DMS153 treated with DMSO at 0.1 percent for 48 hours (cell line): ENCODE measurements around the gene LYPD1.
"Not testable (repeated sequence)": the region's sequence is repeated elsewhere in the genome, so short reads cannot be mapped to it uniquely, and the experiment has no call there.

Experiments
- DNase-seq: peaks from one replicate; lab custom pipeline; 2025; ENCODE audit not compliant: unreplicated experiment; lab: John Stamatoyannopoulos, UW

The LYPD1 gene

GRCh38 chr2:132669908-132670495, at the start of gene LYPD1:
LYPD1 (minus strand) TSS chr2:132670205; CDS start chr2:132669932, 273 bp downstream.
- DNase-seq, result no peak

GRCh38 chr2:132719480-132719879, 49.5 kb upstream of the LYPD1 start:
- no peak for DNase-seq

GRCh38 chr2:132716954-132717353, 46.9 kb upstream of the LYPD1 start:
- DNase-seq, result no peak

- no peak for DNase-seq
These were observed 45.7 kb upstream of the LYPD1 start for GRCh38 chr2:132715386-132716351.

- DNase-seq, result no peak
These were observed 33.4 kb upstream of the LYPD1 start for GRCh38 chr2:132703396-132703795.

- DNase-seq, result no peak
These were observed 31.8 kb upstream of the LYPD1 start for GRCh38 chr2:132701810-132702209.

- DNase-seq, result not testable (repeated sequence)
These were observed 29.8 kb upstream of the LYPD1 start for GRCh38 chr2:132699802-132700201.

GRCh38 chr2:132698347-132698746, 28.3 kb upstream of the LYPD1 start:
- not testable (repeated sequence) for DNase-seq

- DNase-seq, result no peak
These were observed 27.7 kb upstream of the LYPD1 start for GRCh38 chr2:132697556-132698205.

GRCh38 chr2:132692816-132693215, 22.8 kb upstream of the LYPD1 start:
- no peak for DNase-seq

GRCh38 chr2:132691556-132691955, 21.6 kb upstream of the LYPD1 start:
- no peak for DNase-seq

GRCh38 chr2:132690664-132691303, 20.8 kb upstream of the LYPD1 start:
- no peak for DNase-seq

- DNase-seq, result no peak
These were observed 11.8 kb upstream of the LYPD1 start for GRCh38 chr2:132681766-132682165.

- no peak for DNase-seq
These were observed 10.5 kb upstream of the LYPD1 start for GRCh38 chr2:132680544-132680943.

- no peak for DNase-seq
These were observed 8.5 kb upstream of the LYPD1 start for GRCh38 chr2:132678483-132678882.

- DNase-seq, result no peak
These were observed 7.7 kb upstream of the LYPD1 start for GRCh38 chr2:132677661-132678060.

- no peak for DNase-seq
These were observed 7.0 kb upstream of the LYPD1 start for GRCh38 chr2:132676999-132677398.

GRCh38 chr2:132671151-132671835, 1.3 kb upstream of the LYPD1 start:
- no peak for DNase-seq

GRCh38 chr2:132670496-132671150, 618 bp upstream of the LYPD1 start:
- DNase-seq, result no peak
